PC-9 (cell line): Measurements from ENCODE around the gene CRTAC1.

Experiments used
- CTCF ChIP-seq: fragments of 200-600 bp; sonication (generic); conservative IDR thresholded peaks from 2 replicates; pipeline ENCODE4 v1.6.1; 2017; ENCODE audit warnings: mixed run types, antibody characterized with exemption, mild to moderate bottlenecking, moderate library complexity
- EZH2 ChIP-seq: fragments of 200-600 bp; sonication (generic); IDR thresholded peaks from 2 replicates; pipeline ENCODE4 v1.8.0; 2017; ENCODE audit warnings: antibody characterized with exemption, low read depth

DNA sequence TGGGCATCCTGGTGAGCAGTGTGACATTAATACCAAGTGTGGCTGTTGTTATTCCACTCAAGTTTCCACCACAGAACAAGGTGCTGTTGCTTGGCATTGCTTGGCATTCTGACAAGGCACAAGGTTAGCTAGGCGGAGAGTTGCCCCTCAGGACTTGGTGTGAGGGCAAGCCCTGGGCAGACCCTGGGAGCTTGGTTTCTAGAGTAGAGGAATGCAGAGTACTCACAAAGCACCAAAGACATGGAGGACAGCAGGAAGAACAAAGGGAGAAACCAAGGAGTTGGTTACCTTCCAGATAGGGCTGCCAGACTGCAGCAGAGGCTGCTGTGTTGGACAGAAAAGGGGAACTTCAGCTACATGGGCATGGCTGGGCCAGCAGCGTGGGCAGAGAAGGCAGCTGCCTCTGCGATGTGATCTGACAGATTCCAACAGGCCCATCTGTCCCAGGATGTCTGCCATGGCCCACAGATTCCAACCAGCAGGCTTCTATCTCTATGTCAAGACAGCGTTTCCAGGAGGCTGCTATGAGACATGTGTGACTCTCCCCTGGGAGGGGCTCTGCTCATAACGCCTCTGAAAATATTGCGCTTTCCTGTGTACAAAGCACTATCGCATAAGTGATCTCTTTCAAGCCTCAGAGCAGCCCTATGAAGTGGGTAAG lies 178.9 kb downstream of the CRTAC1 start:
- TF ChIP-seq CTCF = no peak
- no peak for TF ChIP-seq EZH2
